ENCODE data around the gene FGD6. TPM values are rescaled to one million over a fixed set of nuclear protein-coding genes. Genes with fewer than 3 reads are reported as not detected.
"Not testable (repeated sequence)": the region's sequence is repeated elsewhere in the genome, so short reads cannot be mapped to it uniquely, and the experiment has no call there.

FGD6 gene
- total RNA-seq, 1 donor from 2014 or later, result 10.1 TPM

DNA sequence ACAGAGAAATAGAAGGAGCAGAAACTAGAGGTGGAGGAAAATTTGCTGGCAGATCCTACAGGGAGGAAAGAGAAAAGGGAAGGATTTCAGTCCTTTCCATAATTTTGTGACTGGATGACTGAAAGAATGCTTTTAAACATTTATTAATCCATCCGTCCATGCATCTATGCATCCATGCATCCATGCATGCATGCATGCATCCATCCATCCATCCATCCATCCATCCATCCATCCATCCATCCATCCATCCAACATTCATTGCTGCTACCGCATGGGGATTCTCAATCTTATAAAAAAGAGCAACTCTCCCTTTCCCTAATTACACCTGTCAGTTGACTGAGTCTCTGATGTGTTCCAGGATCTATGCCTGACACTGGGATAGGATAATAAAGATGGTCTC, 88.2 kb downstream of the FGD6 start:
- DNase-seq (ENCODE audit: low spot score), result no peak

DNA sequence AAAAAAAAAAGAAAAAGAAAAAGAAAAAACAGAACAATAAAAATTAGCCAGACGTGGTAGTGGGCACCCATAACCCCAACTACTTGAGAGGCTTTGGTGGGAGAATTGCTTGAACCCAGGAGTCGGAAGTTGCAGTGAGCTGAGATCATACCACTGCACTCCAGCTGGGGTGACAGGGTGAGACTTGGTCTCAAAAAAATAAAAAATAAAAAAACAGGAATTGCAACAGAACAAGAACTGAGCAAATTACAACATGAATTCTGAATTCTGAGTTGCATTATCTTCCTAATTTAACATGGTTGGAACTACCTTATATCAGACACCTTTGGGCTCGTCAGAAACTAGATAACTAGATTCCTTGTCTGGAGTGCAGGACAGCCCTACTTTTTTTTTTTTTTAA, 90.5 kb downstream of the FGD6 start:
- DNase-seq (ENCODE audit: low spot score), result no peak

DNA sequence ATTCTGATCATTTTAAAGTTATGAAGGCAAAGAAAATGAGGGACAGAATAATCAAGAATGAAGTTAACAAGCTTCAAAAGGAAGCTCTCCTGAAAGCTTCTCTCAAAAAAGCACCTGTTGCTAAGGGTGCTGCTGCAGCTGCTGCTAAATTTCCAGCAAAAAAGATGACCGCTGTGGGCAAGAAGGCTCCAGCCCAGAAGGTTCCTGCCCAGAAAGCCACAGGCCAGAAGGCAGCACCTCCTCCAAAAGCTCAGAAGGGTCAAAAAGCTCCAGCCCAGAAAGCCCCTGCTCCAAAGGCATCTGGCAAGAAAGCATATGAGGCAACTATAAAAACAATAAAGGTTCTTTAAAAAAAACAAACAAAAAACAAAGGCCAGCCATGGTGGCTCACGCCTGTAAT, 91.2 kb downstream of the FGD6 start:
- no peak for DNase-seq (ENCODE audit: low spot score)

DNA sequence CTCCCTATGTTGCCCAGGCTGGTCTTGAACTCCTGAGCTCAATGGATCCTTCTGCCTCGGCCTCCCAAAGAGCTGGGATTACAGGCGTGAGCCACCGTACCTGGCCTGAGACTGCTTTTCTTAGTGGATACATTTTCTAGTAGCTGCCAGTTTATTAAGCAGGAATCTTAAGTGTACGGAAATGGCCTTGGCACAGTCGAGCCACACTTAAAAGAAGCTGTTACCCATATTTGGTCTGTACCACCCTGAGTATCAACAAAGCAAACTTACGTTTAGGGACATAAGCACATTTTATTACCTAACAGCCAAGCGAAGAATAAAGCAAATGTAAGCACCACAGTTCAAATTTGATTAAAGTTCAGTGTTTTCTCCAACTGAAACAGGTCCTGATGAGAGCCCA, 93.2 kb downstream of the FGD6 start:
- no peak for DNase-seq (ENCODE audit: low spot score)

DNA sequence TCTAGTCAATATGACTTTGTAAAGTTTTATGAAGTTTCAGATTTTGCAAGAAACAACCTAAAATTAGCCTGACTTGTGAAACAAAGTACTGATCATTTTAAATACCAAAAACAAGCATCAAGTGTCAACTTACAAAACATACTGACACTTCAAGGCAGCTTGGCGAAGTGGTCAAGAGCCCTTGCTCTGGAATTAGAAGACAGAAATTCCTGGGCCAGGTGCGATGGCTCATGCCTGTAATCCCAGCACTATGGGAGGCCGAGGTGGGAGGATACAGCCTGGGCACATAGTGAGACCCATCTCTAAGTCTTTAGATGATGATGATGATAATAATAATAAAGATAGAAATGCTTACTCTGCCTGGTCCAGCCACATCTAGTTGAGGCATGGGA, 98.5 kb downstream of the FGD6 start:
- no peak for DNase-seq (ENCODE audit: low spot score)

DNA sequence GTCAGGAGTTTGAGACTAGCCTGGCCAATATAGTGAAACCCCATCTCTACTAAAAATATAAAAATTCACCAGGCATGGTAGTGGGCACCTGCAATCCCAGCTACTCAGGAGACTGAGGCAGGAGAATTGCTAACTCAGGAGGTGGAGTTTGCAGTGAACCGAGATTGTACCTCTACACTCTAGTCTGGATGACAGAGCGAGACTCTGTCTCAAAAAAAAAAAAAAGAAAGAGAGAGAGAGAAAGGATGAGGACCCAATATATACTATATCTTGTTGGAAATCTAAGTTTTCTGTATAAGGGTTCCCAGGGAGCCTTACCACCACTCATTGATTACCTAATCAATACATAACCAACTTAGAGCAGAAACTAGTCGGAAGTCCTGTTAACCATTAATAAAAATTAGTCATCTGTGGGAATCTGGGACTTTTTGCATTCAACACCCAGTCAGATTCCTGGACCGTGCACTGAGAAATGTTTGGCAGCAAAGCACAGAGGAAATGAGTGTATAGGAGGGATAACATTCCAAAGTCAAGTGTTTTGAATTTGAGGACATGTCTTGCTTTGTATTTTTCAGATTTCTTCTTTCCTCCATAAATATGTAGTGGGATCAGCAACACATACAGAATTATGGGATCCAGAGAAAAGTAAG, 99.0 kb downstream of the FGD6 start:
- DNase-seq (ENCODE audit: low spot score), result peak; percentile 28

DNA sequence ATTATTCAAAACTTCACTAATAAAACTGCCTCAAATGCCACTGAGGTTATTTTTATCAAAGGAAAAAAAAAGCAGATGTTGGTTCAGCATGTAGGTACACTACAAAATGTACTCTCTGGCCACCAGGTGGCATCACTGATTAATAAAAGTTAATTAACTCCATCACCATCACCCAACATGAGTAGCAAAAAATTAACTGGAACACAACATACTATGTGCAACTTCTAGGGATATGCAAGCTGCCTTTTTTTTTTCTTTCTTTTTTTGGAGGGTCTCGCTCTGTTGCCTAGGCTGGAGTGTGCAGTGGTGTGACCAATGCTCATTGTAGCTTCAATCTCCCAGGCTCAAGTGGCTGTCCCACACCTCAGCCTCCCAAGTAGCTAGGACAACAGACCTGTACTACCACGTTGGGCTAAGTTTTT, 100.1 kb downstream of the FGD6 start:
- peak; percentile 89 for DNase-seq (ENCODE audit: low spot score)

DNA sequence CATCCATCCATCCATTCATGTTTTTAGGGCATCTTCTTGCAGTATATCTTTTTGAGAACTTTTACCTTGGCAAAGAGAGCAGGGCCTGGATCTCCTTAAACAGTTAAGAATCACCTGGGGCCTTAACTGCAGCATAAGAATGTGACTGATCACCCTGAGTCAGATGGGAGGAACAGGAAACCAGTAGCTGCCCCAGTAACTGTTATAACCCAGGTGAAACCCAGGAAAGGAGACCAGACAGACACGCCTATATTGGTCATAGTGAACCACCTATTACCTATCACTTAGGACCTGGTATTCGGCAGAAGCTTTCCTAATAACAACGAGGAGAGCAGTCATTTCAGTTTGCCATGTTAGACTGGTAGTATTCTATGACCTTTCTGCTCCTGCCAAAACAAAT, 100.5 kb downstream of the FGD6 start:
- no peak for DNase-seq (ENCODE audit: low spot score)

DNA sequence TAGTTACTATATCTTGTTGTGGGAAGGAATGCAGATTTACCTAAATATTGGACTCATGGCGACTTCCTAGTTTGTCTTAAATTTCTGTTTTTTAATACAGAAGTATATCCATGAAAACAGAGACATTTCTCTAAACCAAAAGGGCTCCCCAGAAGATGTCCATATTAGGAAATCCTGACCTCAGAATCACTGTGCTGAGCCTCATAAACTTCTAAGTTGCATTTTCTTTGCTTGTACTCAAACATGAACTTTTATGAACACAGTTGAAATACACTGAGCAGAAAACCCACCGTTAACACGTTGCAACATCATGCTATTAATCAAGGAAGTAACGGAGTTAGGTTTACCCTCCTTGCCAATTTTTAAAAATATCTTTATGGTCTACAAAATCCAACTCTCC, 100.9 kb downstream of the FGD6 start:
- peak; percentile 53 for DNase-seq (ENCODE audit: low spot score)

DNA sequence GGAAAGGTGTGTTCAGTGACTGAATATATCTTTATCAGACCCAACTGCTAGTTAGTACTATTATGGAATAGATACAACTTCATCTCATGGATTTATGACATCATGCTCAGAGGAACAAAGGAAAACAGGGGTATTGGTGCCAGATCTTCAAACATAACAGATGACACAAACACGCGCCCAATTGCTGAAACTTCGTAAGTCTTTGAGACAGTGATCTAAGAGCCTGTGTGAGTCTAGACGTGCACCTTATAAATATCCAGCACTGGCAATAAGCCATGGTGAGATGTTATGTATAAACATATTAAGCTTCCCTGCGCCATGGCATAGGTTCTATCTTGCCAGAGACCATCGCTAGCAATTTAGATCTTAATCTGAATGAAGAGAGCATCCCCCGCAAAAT, 101.6 kb downstream of the FGD6 start:
- DNase-seq (ENCODE audit: low spot score), result no peak

DNA sequence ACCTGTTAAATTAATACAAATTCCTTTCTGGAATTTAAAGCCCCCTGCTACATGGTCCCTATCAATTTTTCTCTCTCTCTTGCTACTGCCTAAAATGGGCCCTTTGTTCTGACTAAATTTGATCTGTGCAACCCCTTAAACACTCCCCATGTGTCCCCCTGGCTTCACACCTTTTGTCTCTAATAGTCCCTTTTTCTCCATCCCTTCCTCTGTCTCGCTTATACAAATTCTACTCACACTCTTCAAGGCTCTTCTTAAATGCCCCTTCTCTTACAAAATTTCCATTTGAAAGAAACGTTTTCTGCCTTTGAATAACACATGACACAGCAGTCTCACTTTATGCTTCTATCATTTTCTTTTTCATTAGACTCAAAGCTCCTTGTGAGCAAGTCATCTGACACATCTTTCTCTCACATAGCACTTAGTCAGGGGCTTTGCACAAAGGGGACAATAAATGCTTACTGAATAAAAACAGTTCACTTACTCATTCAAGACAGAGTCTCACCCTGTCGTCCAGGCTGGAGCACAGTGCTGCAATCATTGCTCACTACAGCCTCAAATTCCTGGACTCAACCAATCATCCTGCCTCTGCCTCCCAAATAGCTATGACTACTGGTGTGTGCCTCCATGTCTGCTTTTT, 102.4 kb downstream of the FGD6 start:
- DNase-seq (ENCODE audit: low spot score), result no peak

DNA sequence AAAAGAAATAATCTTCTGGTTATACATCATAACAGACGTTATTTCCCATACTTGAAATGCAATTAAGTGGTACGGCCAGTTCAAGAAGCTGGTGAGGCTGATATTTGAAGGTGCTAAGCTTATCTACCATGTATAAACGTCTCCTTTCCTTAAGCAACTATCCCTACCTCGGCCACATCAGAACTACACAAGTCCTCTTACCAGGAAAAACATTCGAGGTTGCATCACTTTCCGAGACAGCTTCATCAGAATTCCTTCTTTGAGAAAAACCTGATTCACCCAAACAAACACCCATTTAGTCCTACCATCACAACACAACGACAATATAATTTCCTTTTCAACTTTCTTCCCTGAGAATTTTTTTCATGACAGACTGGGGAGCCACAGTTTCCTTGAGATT, 109.9 kb downstream of the FGD6 start:
- DNase-seq (ENCODE audit: low spot score), result no peak

DNA sequence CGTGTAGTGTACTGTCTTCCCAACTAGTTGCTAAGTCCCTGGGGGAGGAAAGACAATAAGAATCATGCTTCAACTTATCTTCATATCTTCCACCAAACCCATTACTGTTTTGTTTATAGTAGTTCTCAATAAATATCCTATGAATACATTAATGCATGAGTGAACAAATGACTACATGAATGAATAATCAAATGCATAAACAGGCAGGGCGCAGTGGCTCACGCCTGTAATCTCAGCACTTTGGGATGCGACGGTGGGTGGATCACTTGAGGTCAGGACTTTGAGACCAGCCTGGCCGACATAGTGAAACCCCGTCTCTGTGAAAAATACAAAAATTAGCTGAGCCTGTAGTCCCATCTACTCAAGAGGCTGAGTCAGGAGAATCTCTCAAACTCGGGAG, 111.7 kb downstream of the FGD6 start:
- no peak for DNase-seq (ENCODE audit: low spot score)

DNA sequence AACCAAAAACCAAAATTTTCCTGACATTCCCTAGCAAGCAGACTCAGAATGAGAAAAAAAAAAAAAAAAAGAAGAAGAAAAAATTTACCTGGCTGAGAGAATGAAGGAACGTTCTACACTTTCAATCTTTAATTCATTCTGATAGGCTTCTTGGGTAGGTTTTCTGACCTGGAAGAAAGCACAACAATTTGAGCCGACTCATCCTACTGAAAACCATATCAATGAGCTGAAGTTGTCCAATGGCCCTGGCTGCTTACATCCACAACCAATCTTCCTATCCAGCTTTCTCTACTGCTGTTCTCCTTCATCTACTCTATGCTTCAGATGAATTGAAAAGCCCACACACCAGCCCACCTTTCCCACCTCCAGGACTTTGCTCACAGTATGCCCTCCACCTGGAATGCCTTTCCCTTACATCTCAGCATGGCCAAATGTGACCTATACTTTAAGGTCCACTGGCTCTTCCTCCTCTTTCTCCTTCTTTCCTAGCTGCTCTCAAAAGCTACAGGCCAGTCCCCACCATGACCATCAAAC, 112.3 kb downstream of the FGD6 start:
- no peak for DNase-seq (ENCODE audit: low spot score)

DNA sequence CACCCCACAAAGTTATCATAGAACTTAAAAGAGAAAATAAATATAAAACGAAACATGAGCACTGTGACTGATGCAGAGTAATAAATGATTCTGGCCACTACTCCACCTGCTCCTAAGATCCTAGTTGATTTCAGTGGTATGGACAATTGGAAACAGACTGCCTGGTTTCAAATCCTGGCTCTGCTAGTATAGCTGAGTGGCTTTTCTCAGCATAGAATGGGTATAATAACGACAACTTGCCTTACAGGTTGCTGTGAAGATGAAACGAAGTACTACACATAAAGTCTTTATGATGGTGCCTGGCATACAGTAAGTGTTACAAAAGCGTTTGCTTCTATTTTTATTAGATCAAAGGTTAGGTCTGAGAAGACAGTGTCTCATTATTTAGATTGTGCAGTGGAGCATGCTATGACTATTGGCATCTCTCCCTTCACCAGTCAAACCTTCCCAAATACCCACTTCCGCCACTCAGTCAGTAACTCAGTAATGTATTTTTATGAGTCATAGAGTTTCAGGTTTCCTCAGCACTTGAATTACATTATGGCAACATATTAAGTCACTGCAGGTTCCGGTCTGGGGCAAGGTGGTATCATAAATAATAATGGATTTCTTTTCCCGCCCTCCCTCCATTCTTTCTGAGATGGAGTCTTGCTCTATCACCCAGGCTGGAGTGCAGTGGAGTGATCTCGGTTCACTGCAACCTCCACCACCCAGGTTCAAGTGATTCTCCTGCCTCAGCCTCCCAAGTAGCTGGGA, 114.2 kb downstream of the FGD6 start:
- no peak for DNase-seq (ENCODE audit: low spot score)

DNA sequence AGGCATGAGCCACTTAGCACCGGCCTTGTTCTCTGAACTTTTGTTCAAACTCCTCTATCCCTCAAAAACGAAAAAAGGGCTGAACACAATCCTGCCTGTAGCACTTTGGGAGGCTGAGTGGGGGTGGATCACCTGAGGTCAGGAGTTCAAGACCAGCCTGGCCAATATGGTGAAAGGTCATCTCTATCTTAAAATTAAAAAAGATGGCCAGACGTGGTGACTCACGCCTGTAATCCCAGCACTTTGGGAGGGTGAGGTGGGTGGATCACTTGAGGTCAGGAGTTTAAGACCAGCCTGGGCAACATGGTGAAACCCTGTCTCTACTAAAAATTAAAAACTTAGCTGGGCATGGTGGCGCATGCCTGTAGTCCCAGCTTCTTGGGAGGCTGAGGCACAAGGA, 115.3 kb downstream of the FGD6 start:
- DNase-seq (ENCODE audit: low spot score), result not testable (repeated sequence)

DNA sequence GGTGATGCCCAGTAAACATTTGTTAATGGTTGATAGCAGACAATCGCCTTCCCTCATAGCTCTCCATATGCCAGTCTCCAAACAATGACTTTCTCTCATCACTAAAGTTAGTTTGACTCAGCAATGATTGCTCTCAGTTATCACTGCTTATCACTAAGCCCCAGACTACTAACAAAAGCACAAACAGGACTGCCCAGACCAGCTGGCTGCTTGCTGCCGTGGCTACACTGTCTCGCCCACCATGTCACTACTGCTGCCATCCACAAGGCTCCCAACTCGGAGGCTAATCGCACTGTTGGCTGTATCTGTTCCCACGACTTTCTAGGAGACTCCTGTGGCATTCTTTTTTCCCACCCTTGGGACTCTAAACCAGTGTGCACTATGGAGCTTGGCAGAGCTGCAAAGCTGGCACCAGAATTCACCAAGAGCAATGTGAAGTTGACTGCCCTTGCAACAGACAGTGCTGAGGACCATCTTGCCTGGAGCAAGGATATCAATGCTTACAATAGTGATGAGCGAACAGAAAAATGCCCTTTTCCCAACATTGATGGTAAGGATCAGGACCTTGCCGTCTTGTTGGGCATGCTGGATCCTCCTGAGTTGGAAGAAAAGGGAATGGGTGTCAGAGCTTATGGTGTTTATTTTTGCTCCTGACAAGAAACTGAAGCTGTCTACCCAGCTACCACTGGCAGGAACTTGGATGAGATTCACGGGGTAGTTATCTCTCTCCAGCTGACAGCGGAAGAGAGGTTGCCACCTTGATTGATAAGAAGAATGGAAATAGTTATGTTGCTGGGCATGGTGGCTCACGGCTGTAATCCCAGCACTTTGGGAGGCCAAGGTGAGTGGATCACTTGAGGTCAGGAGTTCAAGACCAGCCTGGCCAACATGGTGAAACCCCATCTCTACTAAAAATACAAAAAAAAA, 116.7 kb downstream of the FGD6 start:
- no peak for DNase-seq (ENCODE audit: low spot score)

DNA sequence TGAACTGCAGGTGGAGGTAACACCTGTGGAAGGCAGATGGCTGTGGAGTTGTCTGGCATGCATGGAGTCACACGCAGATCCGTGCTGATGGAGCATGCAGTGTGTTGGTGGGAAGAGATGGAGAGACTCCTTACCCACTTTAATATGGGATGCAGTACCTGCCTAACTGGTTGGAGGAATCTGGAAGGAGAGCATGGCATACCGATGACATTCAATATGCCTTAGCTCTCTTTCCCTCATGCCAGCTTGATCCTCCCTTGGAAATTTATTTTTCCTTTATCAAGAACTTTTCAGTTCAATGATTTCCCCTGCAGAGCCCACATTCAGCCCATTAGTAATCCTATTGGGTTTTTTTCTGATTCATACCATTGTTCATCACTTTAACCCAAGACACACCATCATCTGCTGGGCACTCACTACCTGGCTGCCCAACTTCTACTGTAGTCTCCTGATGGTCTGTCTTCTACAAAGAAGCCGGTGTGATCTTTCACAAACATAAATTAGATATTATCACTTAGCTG, 117.9 kb downstream of the FGD6 start:
- DNase-seq (ENCODE audit: low spot score), result no peak

DNA sequence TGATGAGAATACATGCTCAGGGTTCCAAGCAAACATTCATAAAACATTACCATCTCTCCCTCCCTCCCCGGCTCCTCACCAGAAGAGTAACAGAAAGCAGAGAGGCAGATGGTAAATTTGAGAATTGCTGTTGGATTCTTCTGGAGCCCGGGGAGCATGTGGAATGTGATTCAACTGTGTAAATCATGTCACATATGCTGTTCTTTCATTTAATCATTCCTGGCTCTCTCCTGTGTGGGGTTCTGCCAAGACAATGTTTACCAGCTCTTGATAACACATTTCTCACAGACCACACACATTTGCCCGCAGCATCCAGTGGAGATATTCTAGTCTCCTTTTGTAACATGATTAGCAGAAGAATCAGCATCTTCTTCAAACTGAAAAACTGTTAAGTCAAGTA, 120.4 kb downstream of the FGD6 start:
- peak; percentile 50 for DNase-seq (ENCODE audit: low spot score)

DNA sequence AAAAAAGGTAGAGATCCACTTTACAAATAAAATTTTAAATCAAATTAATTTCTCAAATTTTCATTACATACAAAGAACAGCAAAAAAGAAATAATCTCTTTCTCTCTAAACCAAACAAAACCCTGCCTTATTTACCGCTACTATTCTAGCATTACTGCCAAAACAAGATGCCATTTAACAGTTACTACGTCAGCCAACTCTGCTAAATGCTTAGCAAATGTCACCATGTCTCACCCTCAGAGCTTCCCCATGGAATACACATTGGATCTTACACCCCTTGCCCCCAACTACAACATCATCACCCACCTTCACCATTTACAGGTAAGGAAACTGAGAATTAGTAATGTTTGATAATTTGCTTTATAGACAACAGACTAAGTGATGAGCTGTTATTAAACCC, 120.9 kb downstream of the FGD6 start:
- DNase-seq (ENCODE audit: low spot score), result no peak

DNA sequence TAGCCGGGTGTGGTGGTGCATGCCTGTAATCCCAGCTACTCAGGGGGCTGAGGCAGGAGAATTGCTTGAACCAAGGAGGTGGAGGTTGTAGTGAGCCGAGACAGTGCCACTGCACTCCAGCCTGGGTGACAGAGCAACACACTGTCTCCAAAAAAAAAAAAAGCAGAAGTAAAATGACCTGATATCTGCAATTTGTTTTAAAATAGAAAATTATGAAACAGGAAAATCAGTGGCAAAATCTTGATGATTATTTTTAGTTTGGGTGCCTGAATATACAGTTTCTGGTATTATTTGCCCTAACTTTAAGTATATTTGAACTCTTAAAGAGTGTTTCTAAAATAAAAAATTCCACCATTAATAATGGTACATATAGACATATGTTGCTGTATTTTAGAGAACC, 121.4 kb downstream of the FGD6 start:
- not testable (repeated sequence) for DNase-seq (ENCODE audit: low spot score)
